NCI-H2227 treated with DMSO at 0.1 percent for 48 hours (cell line): ENCODE data around the gene ARHGEF7.

Experiments used
- DNase-seq: peaks from one replicate; lab custom pipeline; 2025; lab: John Stamatoyannopoulos, UW

The ARHGEF7 gene

GRCh38 chr13:111139452-111139851, 24.3 kb downstream of the ARHGEF7 start:
- DNase-seq, result no peak

DNA sequence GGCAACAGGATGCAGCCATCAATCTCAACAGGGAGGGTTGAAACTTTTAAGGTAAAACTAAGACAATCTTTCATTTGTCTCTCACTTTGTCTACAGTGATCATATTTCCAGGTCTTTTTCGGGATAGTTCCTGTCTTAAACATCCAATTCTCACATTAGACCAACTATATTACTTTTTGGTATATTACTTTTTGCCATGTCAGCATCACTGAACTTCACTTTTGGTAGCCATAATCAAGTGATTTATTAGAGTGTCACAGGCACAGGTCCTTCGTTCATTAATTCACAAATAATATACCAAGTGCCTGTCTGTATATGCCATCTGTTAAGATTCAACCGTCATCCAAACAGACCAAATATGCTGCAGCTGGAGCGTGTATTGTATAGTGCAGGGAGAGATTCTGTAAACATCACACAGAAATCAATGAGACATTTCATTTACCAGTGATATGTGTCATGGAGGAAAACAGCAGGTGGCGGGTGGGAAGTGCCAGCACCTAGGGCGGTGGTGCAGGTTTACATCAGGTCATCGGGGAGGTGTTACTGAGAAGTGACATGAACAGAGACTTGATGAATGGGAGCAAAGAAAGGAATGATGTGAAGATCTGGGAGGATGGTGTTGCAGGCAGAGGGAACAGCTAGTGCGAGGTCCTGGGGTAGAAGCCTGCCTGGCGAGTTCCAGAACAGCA, 24.9 kb downstream of the ARHGEF7 start:
- DNase-seq, result no peak

- no peak for DNase-seq
These were observed 25.5 kb downstream of the ARHGEF7 start for GRCh38 chr13:111140562-111141105.

DNA sequence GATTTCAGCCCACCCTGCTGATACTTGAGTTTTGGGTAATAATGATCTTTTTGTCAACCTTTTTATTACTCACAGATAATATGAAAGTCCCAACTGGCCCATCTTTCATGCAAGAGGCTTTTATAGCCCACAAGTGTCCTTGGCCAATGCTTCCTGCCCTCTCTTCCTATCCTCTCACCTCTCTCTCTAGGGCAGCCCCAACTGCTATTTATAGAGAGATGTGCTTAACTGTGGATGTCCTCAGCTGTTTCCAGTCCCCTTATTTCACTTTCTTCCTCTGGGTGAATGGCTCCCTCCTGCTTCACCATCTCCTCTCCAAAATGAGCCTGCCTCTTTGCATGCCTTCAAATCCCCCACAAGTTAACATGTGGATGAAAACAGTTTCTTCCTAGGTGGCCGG, 27.4 kb downstream of the ARHGEF7 start:
- DNase-seq, result no peak

GRCh38 chr13:111143865-111144540, 28.9 kb downstream of the ARHGEF7 start:
- no peak for DNase-seq

DNA sequence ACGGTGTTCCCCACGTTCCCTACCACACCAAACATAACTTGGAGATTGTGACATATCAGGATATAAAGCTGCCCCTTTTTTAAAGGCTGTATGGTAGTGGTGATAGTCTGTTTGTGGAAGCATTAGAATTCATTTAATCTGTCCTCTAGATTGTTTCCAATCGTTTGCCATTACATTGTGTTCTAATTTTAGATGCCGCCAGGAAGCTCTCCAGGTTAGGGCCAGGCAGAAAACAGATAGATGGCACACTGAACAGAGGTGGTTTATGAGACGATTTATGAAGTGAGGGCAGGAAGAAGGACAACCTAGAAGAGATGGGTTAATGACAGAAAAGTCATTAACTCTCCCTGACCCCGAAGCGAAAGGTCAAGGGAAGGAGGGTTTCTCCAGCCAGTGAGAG, 30.0 kb downstream of the ARHGEF7 start:
- no peak for DNase-seq

GRCh38 chr13:111145506-111145905, 30.4 kb downstream of the ARHGEF7 start:
- no peak for DNase-seq

- peak; percentile 3 for DNase-seq
These were observed 37.7 kb downstream of the ARHGEF7 start for GRCh38 chr13:111152844-111153243.

DNA sequence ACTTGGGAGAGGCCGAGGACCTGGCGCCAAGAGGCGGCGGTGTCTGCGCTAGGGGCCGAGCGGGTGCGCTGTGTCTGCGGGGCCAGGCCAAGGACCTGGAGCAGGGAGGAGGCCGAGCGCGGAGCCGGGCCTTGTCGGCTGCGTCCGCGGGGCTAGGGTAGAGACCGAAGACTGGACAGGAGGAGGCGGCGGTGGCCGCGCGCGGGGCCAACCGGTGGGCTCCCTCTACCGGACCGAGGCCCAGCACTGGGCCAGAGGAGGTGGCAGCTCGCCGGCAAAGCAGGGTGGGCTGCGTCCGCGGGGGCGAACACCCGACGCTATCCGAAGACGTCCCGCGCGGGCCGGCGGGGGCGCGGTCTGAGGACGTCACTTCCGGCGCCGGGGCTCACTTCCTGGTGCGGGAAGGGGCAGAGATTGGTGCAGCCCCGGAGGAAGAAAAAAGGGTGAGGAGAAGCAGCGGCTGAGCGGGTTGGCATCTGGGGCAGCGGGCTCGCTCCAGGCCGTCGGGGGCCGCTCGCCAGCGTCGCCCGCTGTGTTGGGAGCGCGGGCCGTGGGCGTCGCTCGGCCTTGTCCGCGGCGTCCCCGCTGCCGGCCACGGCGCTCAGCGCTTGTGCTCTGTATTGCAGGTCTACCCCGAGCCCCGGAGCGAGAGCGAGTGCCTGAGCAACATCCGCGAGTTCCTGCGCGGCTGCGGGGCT, 38.3 kb downstream of the ARHGEF7 start:
- DNase-seq, result peak; percentile 65

- no peak for DNase-seq
These were observed 38.8 kb downstream of the ARHGEF7 start for GRCh38 chr13:111153977-111154332.

- no peak for DNase-seq
These were observed 41.3 kb downstream of the ARHGEF7 start for GRCh38 chr13:111156421-111156820.

DNA sequence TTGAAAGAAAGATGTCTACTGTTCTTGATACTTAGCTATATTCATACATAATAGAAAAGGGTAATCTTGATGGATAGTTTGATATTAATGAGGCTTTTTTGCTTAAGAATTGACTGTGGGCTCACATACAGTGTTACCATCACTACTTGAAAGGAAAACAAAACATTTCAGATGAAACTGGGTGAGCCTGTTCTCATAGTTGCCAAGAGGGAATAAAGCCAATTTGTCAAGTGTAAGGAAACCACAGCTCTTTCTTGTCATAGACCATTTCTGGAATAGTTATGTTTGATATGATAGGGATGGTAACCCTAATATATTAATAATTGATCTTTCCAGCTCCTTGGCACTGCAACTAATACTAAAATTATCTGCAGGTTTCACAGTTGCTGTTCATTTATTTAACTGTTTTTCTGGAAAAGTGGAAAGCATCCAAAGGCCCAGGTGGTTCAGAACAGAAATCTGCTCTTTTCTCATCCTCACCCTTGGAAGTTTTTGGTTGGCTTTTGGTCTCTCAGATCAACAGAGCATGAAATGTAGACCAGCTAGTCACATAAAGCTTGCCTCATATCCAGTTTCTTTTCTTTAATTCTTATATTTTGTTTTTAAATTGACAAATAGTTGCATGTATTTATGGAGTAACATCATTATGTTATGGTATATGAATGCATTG, 43.2 kb downstream of the ARHGEF7 start:
- DNase-seq, result no peak

GRCh38 chr13:111159362-111160320, 44.5 kb downstream of the ARHGEF7 start:
- no peak for DNase-seq

DNA sequence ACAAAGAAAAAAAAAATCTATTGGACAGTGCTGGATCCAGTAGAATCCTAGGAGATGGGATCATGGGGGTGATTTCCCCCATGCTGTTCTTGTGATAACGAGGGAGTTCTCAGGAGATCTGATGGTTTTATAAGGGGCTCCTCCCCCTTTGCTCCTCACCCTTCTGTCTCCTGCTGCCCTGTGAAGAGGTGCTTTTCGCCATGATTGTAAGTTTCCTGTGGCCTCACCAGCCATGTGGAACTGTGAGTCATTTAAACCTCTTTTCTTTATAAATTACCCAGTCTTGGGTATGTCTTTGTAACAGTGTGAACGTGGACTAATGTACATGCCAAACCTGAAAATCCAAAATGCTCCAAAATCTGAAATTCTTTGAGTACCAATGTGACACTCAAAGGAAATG, 45.5 kb downstream of the ARHGEF7 start:
- DNase-seq, result no peak

DNA sequence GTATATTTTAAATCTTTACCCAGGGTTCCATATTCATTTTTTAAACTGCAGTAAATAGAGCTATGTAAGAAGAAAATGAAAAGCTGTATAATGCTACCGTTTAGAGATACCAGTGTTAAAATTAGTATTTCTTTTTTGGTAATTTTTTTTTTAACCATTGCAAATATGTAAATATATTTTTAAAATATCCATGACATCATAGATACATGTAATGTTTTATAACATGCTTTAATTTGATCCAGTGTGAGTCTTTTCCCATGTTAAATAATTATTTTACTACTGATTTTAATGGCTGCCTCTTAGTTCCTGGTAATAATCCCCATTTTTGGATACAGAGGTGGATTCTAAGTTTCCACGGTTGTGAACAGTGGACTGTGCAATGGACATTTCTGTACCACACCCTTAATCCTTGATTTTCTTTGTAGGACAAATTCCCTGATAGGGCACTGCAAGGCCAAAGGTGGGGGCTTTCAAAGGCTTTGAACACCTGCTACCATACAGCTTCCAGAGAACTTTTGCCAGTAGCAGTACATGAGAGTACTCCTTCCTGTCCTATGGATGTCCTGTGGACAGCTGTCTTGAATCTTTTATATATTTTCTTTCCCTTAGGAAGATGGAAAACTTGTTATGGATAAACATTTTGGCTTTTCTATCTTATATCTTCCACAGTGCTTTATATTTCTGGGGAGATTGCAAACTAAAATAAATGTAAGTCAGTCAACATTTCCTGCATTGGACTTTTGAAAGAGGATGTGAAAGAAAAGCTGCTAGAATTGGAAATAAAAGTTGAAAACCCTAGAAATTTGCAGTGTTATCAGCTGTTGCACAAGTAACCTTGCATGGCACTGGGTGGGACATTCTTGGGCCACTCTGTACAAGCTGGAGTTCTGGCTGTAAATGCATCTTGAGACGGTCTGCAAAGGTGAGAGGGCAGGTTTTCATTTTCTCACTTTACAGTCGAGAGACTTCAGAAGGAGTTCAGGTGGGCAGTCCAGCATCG, 46.8 kb downstream of the ARHGEF7 start:
- no peak for DNase-seq

- DNase-seq, result no peak
These were observed 50.3 kb downstream of the ARHGEF7 start for GRCh38 chr13:111165241-111166010.

DNA sequence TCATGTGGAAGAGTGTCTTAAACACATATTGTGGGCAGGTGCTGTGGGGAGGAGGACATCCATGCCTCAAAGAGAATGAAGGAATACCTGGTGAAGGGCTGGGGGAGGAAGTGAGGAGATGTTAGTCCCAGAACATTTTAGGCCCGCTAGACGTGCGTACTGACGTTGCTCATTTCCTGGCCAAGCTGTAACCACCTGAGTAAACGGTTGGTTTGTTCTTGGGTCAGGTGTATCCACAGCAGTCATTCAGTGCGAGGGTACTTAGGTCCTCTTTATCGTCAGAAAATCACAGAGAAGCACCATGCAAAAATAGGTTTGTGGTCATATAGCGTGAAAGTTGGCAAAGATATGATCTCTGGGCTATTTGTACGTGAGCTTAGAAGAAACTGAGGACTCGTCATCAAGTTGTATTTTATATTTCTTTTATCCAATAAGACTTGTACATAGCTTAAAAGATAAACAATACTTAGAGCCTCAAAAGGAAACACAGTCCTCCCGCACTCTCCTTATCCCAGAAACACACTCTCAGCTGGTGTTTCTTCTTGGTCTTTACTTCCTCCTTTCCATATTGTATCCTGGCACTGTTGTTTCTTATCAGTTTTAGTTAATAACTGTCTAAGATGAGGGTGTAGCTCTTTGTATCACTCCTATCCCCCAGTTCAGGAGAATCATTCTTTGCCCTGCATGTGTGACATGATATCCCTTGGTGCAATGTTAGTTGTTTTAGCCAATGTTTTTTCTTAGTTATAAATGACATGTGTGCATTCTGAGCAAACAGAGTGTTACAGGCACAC, 52.0 kb downstream of the ARHGEF7 start:
- no peak for DNase-seq

DNA sequence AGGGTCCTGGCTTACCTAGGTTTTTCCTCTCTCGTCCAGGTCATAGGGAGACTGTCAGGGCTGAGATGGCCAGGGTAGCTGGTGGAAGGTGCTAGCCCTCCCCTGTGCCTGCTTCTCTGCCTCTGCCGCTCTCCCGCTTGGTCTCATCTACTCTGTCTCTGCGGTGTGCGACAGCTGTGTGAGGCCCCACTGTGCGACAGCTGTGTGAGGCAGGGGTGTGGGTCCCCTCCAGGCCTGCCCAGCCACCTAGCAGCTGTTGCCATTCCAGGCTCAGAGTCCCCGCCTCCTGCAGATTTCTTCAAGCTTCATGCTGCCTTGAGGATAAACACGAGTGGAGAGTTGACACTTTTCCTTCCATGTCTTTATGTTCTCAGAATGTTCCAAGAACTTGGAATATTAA, 53.0 kb downstream of the ARHGEF7 start:
- no peak for DNase-seq
